Glomerular endothelial cell (primary cell): ENCODE results near the gene KRTAP5-5. TPM values are rescaled to one million over a fixed set of nuclear protein-coding genes. Genes with fewer than 3 reads are reported as not detected.
"Not testable (repeated sequence)": the region's sequence is repeated elsewhere in the genome, so short reads cannot be mapped to it uniquely, and the experiment has no call there.

Experiments used
- DNase-seq: peaks from one replicate; pipeline ENCODE4 v3.0.0-alpha.2; 2011; ENCODE audit warnings: low read depth, low spot score; ENCODE audit errors: extremely low read depth
- total RNA-seq: library from RNA; depleted of rRNA; stranded (reverse); fragments of >200 nt; gene quantifications from 2 replicates; pipeline ENCODE4 v1.2.3, GENCODE V29; 2015

Gene KRTAP5-5
- total RNA-seq, 1 donor from 2014 or later, result not detected

- no peak for DNase-seq
Observed at GRCh38 chr11:1654388-1655167, 25.0 kb downstream of the KRTAP5-5 start.

- no peak for DNase-seq
Observed at GRCh38 chr11:1655168-1656060, 25.8 kb downstream of the KRTAP5-5 start.

DNA sequence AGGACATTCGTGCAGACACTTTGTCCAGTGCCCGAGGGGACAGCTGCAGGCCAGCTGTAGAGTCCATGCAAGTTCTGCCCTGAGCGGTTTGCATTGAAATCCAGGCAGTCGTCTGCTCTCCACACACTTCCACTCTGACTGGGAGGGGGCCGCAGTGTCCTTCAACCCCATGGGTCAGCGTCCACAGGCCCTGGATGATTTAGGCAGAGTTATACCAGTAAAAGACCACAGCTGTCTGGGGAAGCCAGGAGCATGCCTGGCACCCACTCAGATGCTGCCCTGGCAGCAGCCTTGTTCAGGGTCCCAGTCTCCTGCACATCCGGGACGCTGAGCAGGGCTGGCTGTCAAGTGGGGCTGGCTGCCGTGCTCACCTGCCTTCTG lies 26.5 kb downstream of the KRTAP5-5 start:
- no peak for DNase-seq

- DNase-seq, result no peak
Observed at GRCh38 chr11:1656670-1657069, 27.1 kb downstream of the KRTAP5-5 start.

DNA sequence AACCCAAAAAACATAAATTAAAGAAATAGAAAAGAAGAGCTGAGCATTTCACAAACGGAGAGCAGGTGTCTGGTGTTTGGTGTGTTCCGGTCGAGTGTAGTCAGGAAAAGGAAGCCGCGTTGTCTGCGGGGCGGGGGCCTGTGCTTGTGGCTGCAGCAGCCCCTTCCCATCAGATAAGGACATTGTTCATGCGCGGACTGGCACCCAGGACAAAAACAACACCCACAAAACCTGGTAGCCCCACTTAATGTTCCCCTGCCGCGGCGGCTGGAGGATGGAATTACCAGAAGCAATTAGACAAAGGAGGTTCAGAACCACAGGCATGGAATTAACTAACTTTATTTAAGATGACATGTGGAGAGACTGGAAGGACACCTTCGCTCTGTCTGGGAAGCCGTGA lies 29.9 kb downstream of the KRTAP5-5 start:
- no peak for DNase-seq

GRCh38 chr11:1660111-1660867 lies 30.7 kb downstream of the KRTAP5-5 start:
- no peak for DNase-seq

DNA sequence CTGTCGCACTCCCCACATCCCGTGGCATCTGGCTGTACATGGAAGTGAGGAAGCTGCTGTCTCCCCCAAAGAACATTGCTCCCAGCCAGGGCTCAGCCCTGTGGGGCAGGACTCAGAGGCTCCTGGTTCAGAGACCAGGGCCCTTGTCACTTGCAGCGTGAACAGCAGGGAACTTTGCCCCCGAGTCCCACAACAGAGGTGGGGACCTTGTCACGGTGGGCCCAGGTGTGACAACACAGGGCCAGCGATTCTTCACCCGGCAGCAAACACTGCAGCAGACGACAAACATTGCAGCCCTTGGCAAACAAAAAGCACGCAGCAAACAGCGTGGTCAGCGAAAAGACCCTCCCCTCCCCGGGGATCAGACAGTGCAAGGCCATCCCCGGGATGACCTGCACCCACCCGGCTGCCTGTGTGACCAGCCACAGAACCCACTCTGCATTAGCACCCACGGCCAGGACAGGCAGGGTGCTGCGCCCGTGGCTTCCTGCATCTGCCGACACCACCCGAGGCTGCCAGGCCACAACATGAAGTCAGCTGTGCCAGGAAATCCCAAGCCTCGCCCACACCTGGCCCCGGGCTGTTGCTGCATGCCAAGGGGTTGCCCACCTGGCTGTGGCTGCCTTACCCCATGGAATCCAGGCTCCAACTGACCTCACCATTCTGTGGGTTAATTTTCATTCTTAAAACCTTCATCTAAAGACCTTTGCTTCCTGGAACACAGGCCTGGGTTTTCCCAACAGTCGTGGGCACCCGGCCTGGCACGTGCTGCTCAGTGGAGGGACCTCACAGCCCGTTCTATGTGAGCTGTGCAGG lies 32.1 kb downstream of the KRTAP5-5 start:
- DNase-seq, result not testable (repeated sequence)

GRCh38 chr11:1662699-1663283 lies 33.2 kb downstream of the KRTAP5-5 start:
- DNase-seq, result not testable (repeated sequence)

DNA sequence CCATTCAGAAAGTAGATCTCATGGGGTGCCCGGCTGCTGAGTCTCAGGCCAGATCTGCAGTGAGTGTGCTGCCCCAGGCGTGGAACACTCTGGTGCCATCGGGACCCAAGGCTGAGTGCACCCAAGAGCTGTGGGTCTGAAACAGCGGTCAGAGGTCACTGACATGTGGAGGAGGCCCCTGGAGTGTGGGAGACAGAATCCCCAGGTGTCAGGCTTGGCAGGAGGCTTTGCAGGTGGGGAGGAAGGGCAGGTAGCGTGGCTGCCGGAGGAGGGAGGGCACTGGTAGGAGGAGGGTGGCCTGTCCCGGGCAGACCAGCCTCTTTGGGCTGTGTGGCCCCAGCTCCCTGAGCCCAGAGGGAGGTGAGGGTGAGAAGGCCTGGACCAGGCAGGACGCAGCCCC lies 35.7 kb downstream of the KRTAP5-5 start:
- no peak for DNase-seq

GRCh38 chr11:1667121-1667850 lies 37.7 kb downstream of the KRTAP5-5 start:
- no peak for DNase-seq

- DNase-seq, result no peak
Observed at GRCh38 chr11:1667906-1668305, 38.3 kb downstream of the KRTAP5-5 start.

GRCh38 chr11:1668911-1669473 lies 39.4 kb downstream of the KRTAP5-5 start:
- no peak for DNase-seq

DNA sequence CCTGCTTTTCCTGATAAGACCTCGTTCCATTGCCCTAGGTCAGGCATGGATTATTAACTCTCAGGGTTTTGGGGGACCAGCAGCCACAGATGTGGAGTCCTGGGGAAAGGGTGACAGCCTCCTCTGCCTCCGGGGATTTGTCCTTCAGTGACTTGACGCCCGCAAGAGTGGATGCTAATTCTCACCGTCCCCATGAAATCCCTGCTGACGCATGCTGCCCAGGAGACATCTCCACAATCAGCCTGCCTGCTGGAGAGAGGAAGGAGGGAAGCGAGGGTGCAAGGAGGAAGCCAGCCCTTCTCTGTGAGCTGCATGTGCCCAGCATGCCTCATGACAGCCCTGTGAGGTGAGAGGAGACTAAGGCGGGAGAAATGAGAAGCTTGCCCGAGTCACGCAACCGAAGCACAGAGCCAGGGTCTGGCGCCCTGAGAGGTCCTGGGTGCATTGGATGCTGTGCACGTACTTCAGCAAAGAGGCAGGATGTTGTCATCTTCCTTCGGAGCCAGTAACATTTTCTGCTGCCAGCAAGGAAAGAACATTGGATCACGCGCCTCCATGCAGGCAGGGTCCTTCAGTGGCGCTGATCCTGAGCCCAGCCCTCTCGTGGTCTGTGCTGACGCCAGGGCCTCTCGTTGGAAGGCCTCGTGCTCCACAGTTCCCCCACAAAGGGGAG lies 40.1 kb downstream of the KRTAP5-5 start:
- no peak for DNase-seq

DNA sequence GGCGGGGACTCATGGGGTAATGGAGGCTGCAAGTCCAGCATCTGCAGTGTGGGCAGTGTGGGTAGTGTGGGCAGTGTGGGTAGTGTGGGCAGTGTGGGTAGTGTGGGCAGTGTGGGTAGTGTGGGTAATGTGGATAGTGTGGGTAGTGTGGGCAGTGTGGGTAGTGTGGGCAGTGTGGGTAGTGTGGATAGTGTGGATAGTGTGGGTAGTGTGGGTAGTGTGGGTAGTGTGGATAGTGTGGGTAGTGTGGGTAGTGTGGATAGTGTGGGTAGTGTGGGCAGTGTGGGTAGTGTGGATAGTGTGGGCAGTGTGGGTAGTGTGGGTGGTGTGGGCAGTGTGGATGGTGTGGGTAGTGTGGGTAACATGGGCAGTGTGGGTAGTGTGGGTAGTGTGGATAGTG lies 40.9 kb downstream of the KRTAP5-5 start:
- DNase-seq, result not testable (repeated sequence)

DNA sequence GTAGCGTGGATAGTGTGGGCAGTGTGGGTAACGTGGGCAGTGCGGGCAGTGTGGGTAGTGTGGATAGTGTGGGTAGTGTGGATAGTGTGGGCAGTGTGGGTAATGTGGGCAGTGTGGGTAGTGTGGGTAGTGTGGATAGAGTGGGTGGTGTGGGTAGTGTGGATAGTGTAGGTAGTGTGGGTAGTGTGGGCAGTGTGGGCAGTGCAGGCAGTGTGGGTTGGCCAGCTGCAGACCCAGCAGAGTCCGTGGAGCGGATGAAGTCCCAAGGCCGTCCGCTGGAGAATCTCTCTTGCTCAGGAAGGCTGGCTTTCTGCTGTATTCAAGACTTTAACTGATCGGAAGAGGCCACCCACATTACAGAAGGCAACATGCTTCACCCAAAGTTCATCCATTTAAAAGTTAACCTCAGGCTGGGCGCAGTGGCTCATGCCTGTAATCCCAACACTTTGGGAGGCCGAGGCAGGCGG lies 41.4 kb downstream of the KRTAP5-5 start:
- no peak for DNase-seq

GRCh38 chr11:1671658-1672057 lies 42.1 kb downstream of the KRTAP5-5 start:
- DNase-seq, result no peak

GRCh38 chr11:1672613-1673350 lies 43.2 kb downstream of the KRTAP5-5 start:
- DNase-seq, result no peak
